HCT116 (cell line): ENCODE data around the gene AHRR. TPM values are rescaled to one million over a fixed set of nuclear protein-coding genes. Genes with fewer than 3 reads are reported as not detected.
"Not testable (repeated sequence)": the region's sequence is repeated elsewhere in the genome, so short reads cannot be mapped to it uniquely, and the experiment has no call there.

Experiments used
- ATAC-seq: fragments of 200-7000 bp; cut with Tn5 transposase; 2 replicates; pipeline ENCODE4 v1.9.1; 2020; ENCODE audit warnings: mild to moderate bottlenecking, moderate library complexity
- BruUV-seq: library from RNA; stranded (reverse); fragments of 400-500 nt; replicated peaks from 2 replicates; lab custom pipeline; 2021; lab: Mats Ljungman, UMichigan
- CTCF ChIA-PET: fragments of 300-600 bp; sonication (Branson Sonifier 250); formaldehyde crosslinking; loops from one replicate; lab custom pipeline; 2021; ENCODE audit warnings: antibody characterized with exemption; lab: Charles Lee
- POLR2A ChIA-PET: fragments of 300-600, 350-600 bp; sonication (Branson Sonifier 250); formaldehyde crosslinking; loops from one replicate; lab custom pipeline; 2021; ENCODE audit warnings: antibody characterized with exemption; lab: Charles Lee
- RAD21 ChIA-PET, 2 experiments: fragments of 300-600 bp; sonication (Branson Sonifier 250); formaldehyde crosslinking; loops; one replicate each; lab custom pipeline; 2023; ENCODE audit warnings: low total read pairs in 2 of 2; ENCODE audit not compliant: uncharacterized antibody in 2 of 2, unreplicated experiment in 2 of 2, low non-redundant PET in 1 of 2; lab: Charles Lee
- DNase-seq: peaks from one replicate; pipeline ENCODE4 v3.0.0-alpha.2; 2010; ENCODE audit warnings: low read depth, low spot score
- H2AFZ ChIP-seq: fragments of 200-600 bp; shearing (Covaris generic), sonication (generic); 2 replicates; pipeline ENCODE4 v1.6.1; 2017; ENCODE audit warnings: low read depth, mixed run types, mixed read lengths, antibody characterized with exemption, low read length; ENCODE audit not compliant: poor library complexity, severe bottlenecking
- H3K27ac ChIP-seq: 2 replicates; pipeline ENCODE4 v1.5.1; 2012; ENCODE audit warnings: low read depth, low read length
- H3K27me3 ChIP-seq: fragments of 200-600 bp; sonication (generic); 2 replicates; pipeline ENCODE4 v1.6.1; 2016; ENCODE audit warnings: mixed run types, low read length, mixed read lengths; ENCODE audit not compliant: insufficient read depth
- H3K36me3 ChIP-seq, 2 experiments: fragments of 200-500 bp in 1 of 2; fragments of 200-600 bp in 1 of 2; sonication (Bioruptor generic) in 1 of 2; sonication (generic) in 1 of 2; 2 replicates each; pipeline versions ENCODE4 v1.5.1 to v1.6.1; 2014 to 2016; ENCODE audit warnings: low read length in 2 of 2, inconsistent platforms in 1 of 2, mixed read lengths in 1 of 2, mixed run types in 1 of 2; ENCODE audit not compliant: insufficient read depth in 2 of 2, control insufficient read depth in 1 of 2
- H3K4me1 ChIP-seq, 2 experiments: fragments of 200-600 bp in 1 of 2; sonication (generic) in 1 of 2; 2 replicates each; pipeline versions ENCODE4 v1.5.1 to v1.6.1; 2012 to 2017; ENCODE audit warnings: low read length in 2 of 2, inconsistent platforms in 1 of 2, mild to moderate bottlenecking in 1 of 2, mixed read lengths in 1 of 2, mixed run types in 1 of 2, moderate library complexity in 1 of 2; ENCODE audit not compliant: insufficient read depth in 2 of 2, control insufficient read depth in 1 of 2
- H3K4me2 ChIP-seq: fragments of 200-600 bp; sonication (generic); 2 replicates; pipeline ENCODE4 v1.6.1; 2017; ENCODE audit warnings: mixed run types, low read length, mixed read lengths
- H3K4me3 ChIP-seq, 2 experiments: fragments of 200-600 bp in 1 of 2; sonication (generic) in 1 of 2; replicated peaks in 1 of 2; 2 replicates each; pipeline ENCODE4 v1.5.1; 2011 to 2016; ENCODE audit warnings: low read length in 2 of 2, control low read depth in 1 of 2, low read depth in 1 of 2, mild to moderate bottlenecking in 1 of 2, mixed read lengths in 1 of 2, mixed run types in 1 of 2
- H3K79me2 ChIP-seq: fragments of 200-600 bp; sonication (generic); 2 replicates; pipeline ENCODE4 v1.6.1; 2017; ENCODE audit warnings: mild to moderate bottlenecking, mixed run types, low read length, moderate library complexity, mixed read lengths; ENCODE audit not compliant: insufficient read depth
- H3K9ac ChIP-seq: fragments of 200-600 bp; sonication (generic); 2 replicates; pipeline ENCODE4 v1.6.1; 2016; ENCODE audit warnings: low read length, mixed read lengths
- H3K9me2 ChIP-seq: fragments of 200-600 bp; sonication (generic), shearing (Covaris generic); 2 replicates; pipeline ENCODE4 v1.6.1; 2017; ENCODE audit warnings: mixed run types, mild to moderate bottlenecking, moderate library complexity; ENCODE audit not compliant: insufficient read depth
- H3K9me3 ChIP-seq, 2 experiments: fragments of 200-500 bp in 1 of 2; fragments of 200-600 bp in 1 of 2; sonication (Bioruptor generic) in 1 of 2; sonication (generic) in 1 of 2; 2 replicates each; pipeline ENCODE4 v1.6.1; 2014 to 2017; ENCODE audit warnings: low read length in 2 of 2, mixed read lengths in 2 of 2, inconsistent platforms in 1 of 2, low read depth in 1 of 2, mild to moderate bottlenecking in 1 of 2, mixed run types in 1 of 2, moderate library complexity in 1 of 2; ENCODE audit not compliant: control insufficient read depth in 1 of 2, insufficient read depth in 1 of 2
- H4K20me1 ChIP-seq: fragments of 200-600 bp; sonication (generic), shearing (Covaris generic); 2 replicates; pipeline ENCODE4 v1.6.1; 2017; ENCODE audit warnings: mixed run types, mild to moderate bottlenecking, moderate library complexity; ENCODE audit not compliant: insufficient read depth
- CTCF ChIP-seq, 3 experiments: fragments of 200-600 bp in 1 of 3; sonication (generic) in 1 of 3; IDR thresholded peaks in 2 of 3; conservative IDR thresholded peaks in 1 of 3; 2 replicates each; pipeline ENCODE4 v1.5.1; 2012 to 2017; ENCODE audit warnings: low read depth in 2 of 3, low read length in 2 of 3, antibody characterized with exemption in 1 of 3, borderline replicate concordance in 1 of 3, control low read depth in 1 of 3, mild to moderate bottlenecking in 1 of 3, mixed read lengths in 1 of 3, mixed run types in 1 of 3, moderate library complexity in 1 of 3; ENCODE audit not compliant: insufficient read depth in 1 of 3
- ELF1 ChIP-seq: IDR thresholded peaks from 2 replicates; pipeline ENCODE4 v1.6.1; 2012; ENCODE audit warnings: low read depth, borderline replicate concordance
- EZH2 ChIP-seq: fragments of 200-600 bp; sonication (generic); IDR thresholded peaks from 2 replicates; pipeline ENCODE4 v1.6.1; 2017; ENCODE audit warnings: antibody characterized with exemption, mixed run types
- EZH2phosphoT487 ChIP-seq: fragments of 200-600 bp; IDR thresholded peaks from 2 replicates; pipeline ENCODE4 v1.6.1; 2018; ENCODE audit warnings: antibody characterized with exemption, borderline replicate concordance
- FOSL1 ChIP-seq: IDR thresholded peaks from 2 replicates; pipeline ENCODE4 v1.6.1; 2012; ENCODE audit warnings: low read depth
- POLR2A ChIP-seq: IDR thresholded peaks from 2 replicates; pipeline ENCODE4 v1.7.0; 2011; ENCODE audit warnings: borderline replicate concordance; ENCODE audit not compliant: insufficient read depth, insufficient read length; ENCODE audit errors: extremely low read depth
- POLR2AphosphoS5 ChIP-seq: IDR thresholded peaks from 2 replicates; pipeline ENCODE4 v1.6.1; 2011; ENCODE audit warnings: mild to moderate bottlenecking, low read depth, low read length, moderate library complexity
- REST ChIP-seq: IDR thresholded peaks from 2 replicates; pipeline ENCODE4 v1.6.1; 2012; ENCODE audit warnings: low read depth
- SP1 ChIP-seq: IDR thresholded peaks from 2 replicates; pipeline ENCODE4 v1.6.1; 2012; ENCODE audit warnings: low read depth
- TCF7L2 ChIP-seq: IDR thresholded peaks from 2 replicates; pipeline ENCODE4 v1.7.0; 2011; ENCODE audit warnings: borderline replicate concordance, inconsistent platforms; ENCODE audit not compliant: insufficient read depth, insufficient read length; ENCODE audit errors: extremely low read depth
- intact Hi-C: fragments of 100-400 bp; cut with micrococcal nuclease; formaldehyde crosslinking; loops from 2 replicates; pipeline ENCODE4 v1.10.0; 2022
- total RNA-seq: library from RNA; stranded (reverse); gene quantifications from one replicate; pipeline ENCODE4 v1.2.1, GENCODE V29; 2021; ENCODE audit not compliant: unreplicated experiment
- TF ChIP-seq, protein P1 (sequence below): IDR thresholded peaks from 2 replicates; pipeline ENCODE4 v1.6.1; 2011; ENCODE audit warnings: mild to moderate bottlenecking, low read length, moderate library complexity; ENCODE audit not compliant: insufficient replicate concordance; ENCODE audit errors: extremely low read depth

Gene AHRR
- total RNA-seq, 1 experiment from 2014 or later, result 12.7 TPM

- DNase-seq (no peak), ATAC-seq (no peak)
- RAD21 ChIA-PET, result no interaction called here
- POLR2A ChIA-PET, result interaction anchor here (0.7 kb wide), 1 partner anchor 15 kb away, joined by 3 read pairs; the partner anchor contains the start of gene PDCD6
- Histone ChIP-seq H4K20me1 (peaks cover 5% of the 10 kb centered on the region; the same call in 1 of the 2 replicates), H3K36me3 (no peaks in the 10 kb centered on the region; a peak in 2 of 4 replicates), H3K27me3 (no peaks in the 10 kb centered on the region), H3K9ac (no peak overlapping the region), H3K4me2 (no peak overlapping the region), H3K79me2 (peaks cover 76% of the 10 kb centered on the region), H3K9me3 (no peaks in the 10 kb centered on the region), H2AFZ (no peak overlapping the region), H3K4me1 (no peaks in the 10 kb centered on the region), H3K9me2 (no peaks in the 10 kb centered on the region), H3K27ac (no peak overlapping the region), H3K4me3 (no peak overlapping the region)
- TF ChIP-seq SP1 (no peak), CTCF (IDR thresholded peaks at IDR 0.05 in 2 of 3, conservative IDR thresholded peaks at IDR 0.05 in 1 of 3; ENCODE audit: borderline replicate concordance in 1 of 3, insufficient read depth in 1 of 3, low read depth in 2 of 3, low read length in 2 of 3) (no peak), EZH2phosphoT487 (no peak), POLR2A (no peak), POLR2AphosphoS5 (no peak), EZH2 (no peak), TCF7L2 (no peak), FOSL1 (no peak), ELF1 (no peak), REST (no peak)
- TF ChIP-seq, protein P1, sequence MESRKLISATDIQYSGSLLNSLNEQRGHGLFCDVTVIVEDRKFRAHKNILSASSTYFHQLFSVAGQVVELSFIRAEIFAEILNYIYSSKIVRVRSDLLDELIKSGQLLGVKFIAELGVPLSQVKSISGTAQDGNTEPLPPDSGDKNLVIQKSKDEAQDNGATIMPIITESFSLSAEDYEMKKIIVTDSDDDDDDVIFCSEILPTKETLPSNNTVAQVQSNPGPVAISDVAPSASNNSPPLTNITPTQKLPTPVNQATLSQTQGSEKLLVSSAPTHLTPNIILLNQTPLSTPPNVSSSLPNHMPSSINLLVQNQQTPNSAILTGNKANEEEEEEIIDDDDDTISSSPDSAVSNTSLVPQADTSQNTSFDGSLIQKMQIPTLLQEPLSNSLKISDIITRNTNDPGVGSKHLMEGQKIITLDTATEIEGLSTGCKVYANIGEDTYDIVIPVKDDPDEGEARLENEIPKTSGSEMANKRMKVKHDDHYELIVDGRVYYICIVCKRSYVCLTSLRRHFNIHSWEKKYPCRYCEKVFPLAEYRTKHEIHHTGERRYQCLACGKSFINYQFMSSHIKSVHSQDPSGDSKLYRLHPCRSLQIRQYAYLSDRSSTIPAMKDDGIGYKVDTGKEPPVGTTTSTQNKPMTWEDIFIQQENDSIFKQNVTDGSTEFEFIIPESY, result no peak
- intact Hi-C loops, result no loop called here
- CTCF ChIA-PET, result no interaction called here
- no TSS peak for BruUV-seq
Observed at GRCh38 chr5:285991-286557, 35.4 kb upstream of the AHRR start.

GRCh38 chr5:290200-290599, 31.3 kb upstream of the AHRR start:
- RAD21 ChIA-PET, result not testable (repeated sequence)

More at GRCh38 chr5:290200-290599, 31.3 kb upstream of the AHRR start:
- H3K27ac ChIP-seq, CTCF ChIA-PET, H3K4me3 ChIP-seq, H2AFZ ChIP-seq, BruUV-seq, H3K9me3 ChIP-seq, H3K9me2 ChIP-seq, H4K20me1 ChIP-seq, H3K4me1 ChIP-seq, DNase-seq, H3K4me2 ChIP-seq, H3K27me3 ChIP-seq, ATAC-seq, POLR2A ChIA-PET, H3K36me3 ChIP-seq, intact Hi-C loops, H3K9ac ChIP-seq: not testable (repeated sequence)
- peaks cover 45% of the 10 kb centered on the region for H3K79me2 ChIP-seq
